Activated CD8-positive, alpha-beta memory T cell treated with anti-CD3 and anti-CD28 coated beads, Interleukin-2, amount 50 U/mL, for 1 hour (primary cell): Measurements from ENCODE around the gene NEK3.
"Not testable (repeated sequence)": the region's sequence is repeated elsewhere in the genome, so short reads cannot be mapped to it uniquely, and the experiment has no call there.

Experiments used
- DNase-seq: peaks from one replicate; pipeline ENCODE4 v3.0.0-alpha.2; 2020; ENCODE audit errors: extremely low read depth

NEK3 gene

DNA sequence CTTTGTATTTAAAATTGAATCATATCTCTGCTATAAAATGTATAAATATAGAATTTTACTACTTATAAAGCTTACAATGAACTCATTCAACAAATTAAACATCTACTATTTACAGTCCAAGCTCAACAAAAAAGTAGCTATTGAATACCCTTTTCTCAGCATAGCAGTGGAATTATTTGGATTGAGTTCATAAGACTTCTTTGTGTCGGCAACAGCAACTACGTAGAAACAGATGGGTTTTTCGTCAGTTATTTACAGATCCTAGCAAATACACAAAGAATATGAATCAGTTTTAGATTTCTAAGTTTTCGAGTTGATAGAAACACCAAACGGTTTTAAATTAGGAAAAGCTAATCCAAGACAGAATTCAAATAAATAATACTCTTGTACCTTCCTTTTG is 10.4 kb upstream of the NEK3 start:
- no peak for DNase-seq

DNA sequence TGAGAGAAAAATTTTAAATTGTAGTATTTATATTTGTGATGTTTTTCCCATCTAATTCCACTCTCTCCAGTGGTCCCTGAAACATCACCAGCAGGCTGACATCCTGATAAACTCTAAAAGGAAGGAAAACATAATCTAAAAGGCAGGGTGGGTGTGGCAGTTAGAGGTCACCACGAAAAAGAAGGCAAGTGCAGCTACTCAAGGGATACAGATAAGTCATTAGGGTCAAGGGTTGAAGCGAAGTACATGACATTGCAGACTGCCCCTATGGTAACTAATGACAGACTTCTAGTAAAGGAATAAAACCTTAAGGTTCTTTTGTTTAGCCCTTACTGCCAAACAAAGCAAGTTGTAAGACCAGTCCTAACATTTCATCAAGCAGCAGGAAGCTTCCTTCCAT is 6.0 kb upstream of the NEK3 start:
- DNase-seq, result no peak

DNA sequence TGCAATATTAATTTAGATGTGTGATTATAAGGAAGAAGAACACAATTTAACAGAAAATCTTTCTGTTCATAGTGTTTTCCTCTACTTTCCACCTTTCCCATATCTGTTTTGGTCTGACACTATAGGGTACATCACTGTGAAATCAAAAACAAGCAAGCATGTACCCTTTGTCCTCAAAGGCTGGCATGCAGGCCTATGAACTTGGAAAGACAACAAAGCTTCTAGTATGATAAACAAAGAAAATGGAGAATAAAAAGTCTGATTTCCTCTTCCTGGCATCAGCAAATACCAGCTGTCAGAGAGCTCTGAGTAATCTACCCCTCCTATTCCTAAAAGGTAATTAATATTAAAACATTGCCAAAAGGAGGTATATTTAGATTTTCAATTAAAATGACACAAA is 5.6 kb upstream of the NEK3 start:
- no peak for DNase-seq

DNA sequence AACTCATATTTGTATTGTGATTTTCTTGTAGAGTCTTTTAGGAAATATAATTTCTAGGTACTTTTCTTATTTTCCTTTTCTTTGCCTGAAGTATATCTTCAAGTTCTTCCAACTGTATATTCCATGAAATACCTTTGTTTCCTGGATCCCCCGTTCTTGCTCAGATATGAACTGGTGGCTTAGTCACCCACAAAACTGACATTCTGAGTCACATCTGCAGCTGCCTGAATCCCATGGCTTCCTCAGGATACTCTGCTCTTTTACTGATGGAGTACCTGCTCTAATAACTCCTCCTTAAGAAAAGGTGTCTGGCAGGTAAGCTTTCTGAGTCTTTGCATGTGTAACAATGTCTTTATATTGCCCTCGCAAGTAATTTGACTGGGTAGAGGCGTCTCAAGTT is 4.5 kb upstream of the NEK3 start:
- not testable (repeated sequence) for DNase-seq

DNA sequence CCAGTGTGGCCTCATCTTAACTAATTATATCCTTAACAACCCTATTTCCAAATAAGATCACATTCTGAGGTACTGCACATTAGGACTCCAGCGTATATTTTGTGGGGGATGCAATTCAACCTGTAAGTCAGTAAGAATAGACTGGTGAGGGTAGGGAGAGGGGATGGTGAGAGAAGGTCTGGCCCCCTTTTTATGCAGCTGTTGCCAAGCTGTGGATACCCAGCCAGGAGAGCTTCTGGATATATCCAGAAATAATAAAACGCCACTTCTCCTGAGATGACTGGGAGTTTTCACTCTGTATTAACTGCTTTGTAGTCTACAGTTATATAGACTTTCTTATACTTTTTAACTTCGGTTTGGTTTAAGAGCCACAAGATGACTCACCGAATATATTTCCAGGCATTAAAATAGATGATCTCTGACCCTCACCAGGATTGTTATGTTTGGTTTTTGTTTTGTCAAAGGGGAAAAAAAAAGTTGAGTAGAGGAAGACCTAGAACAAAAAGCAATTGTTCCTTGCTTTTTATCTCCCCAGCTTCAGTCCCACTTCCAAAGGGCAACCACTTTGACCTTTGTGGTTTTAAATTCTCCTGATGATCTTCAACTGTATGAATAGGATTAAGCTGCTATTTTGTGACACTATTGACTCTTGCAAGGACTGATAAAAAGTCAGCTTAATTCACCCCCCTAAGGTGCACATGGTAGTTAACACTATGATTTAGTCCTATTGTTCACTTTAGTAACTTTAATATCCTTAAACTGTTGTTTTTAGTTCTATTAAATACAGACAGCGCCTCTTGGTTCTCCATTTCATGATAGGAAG is 3.1 kb upstream of the NEK3 start:
- DNase-seq, result no peak

DNA sequence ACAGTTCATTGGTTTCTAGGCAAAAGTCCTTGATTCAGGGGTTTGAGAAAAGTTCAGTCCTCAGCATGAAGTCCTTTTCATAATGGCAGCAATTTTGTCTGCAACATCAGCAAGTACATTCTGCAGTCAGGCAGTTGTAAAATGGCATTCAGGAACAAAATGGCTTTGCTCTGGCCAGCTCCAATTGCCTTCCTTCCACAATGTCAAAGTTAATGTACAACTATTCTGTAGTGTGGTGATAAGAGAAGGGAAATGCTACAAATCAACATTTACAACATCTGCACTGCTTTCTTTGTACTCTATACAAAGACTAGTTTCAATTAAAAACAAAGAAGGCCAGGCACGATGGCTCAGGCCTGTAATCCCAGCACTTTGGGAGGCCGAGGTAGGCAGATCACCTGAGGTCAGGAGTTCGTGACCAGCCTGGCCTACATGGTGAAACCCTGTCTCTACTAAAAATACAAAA is 1.8 kb upstream of the NEK3 start:
- no peak for DNase-seq

DNA sequence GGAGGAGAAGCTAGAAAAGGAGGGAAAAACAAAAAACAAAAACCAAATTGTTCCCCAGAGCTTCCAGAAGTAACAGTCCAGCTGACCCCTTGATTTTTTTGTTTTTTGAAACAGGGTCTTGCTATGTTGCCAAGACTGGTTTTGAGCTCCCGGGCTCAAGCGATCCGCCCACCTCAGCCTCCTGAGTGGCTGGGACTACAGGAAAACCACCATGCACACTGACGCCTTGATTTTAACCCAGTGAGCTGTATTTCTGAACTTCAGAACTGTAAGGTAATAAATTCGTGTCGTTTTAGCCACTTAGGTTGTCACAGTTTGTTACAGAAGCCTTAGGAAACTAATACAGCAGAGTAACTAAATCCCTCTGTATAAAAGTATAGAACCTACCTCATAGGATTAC is 1.1 kb upstream of the NEK3 start:
- no peak for DNase-seq

DNA sequence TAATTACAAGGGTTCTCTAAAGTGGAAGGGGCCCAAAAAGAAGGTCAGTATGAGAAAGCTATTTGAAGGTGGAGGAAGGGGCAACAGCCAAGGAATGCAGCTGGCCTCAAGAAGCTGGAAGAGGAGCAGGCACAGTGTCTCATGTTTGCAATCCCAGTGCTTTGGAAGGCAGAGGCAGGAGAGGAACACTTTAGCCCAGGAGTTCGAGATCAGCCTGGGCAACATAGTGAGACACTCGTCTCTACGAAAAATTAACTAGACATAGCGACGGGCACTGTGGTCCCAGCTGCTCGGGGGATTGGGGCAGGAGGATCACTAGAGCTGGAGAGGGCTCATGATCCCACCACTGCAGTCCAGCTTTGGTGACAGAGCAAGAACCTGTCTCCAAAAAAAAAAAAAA is 656 bp upstream of the NEK3 start:
- DNase-seq, result no peak

DNA sequence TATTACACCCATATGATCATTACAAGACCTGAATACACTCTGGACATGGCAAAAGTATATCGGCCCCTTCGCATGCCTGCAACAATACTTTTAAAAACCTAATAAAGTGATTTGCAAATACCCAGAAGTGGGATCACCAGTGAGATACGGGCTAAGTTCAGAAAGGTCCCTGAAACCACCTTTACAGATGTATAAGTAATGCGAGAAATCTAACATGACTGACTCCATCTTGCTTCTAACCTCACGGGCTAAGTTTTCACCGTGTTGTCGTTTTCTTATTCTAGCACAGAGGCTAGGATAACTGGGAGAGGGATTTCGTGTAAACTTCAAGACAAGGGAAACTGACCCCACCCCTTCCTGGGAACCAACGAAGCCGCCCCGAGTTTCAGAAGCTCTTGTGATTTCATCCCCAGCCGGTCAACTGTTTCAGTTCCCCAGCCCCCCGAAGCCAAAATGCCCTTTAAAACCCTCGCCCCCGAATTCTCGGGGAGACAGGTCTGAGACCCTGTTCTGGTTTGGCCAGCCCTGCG is 703 bp downstream of the NEK3 start:
- no peak for DNase-seq

DNA sequence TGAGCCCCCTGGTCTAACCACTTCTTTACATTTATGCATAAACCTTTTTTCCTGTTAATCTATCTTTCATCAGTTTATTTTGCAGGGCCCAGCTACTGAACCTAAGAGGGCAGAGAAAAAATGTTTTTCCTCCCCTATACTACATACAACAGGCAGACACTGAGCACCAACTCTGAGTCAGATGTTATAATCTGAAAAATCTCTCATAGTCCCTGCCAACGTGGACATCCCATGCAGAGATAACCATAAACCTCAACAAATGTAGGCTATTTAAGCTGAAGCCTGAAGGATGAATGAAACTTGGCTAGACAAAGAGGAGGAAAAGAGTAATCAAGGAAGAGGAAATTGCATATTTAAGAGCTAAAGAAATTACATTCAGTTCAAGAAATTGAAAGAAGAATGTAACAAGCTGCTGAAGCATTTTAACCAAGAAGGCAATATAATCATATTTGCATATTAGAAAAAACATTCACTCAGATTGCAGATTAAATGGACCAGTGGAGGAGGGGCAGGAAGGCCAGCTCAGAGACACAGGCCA is 2.6 kb downstream of the NEK3 start:
- no peak for DNase-seq

DNA sequence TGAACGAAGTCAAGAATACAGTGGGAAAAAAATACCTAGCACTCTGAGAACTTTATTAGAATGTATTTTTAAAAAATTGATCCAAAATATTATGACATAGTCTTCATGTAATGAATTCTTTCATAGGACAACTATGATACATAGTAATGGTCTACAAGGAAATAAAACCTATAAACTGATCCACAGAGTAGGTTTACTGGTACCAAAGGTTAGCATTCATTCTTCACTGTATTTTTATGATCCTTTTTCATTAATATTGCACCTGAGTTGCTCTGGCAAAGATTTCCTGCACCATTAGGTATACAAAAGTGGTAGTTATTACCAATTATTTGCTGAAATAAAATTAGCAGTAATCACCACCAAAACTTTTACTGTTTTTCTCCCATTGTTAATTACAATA is 4.2 kb downstream of the NEK3 start:
- DNase-seq, result no peak

DNA sequence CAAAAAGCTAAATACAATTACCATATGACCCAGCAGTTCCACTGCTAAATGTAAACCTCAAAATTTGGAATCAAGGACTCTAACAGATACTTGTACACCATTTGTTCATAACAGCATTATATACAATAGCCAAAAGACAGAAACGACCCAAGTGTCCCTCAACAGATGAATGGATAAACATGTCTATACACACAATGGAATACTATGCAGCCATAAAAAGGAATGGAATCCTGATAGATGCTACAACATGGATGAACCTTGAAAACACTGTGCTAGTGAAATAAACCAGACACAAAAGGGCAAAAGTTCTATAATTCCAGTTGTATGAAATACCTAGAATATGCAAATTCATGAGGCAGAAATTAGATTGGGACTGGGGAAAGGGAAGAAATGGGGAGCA is 12.2 kb downstream of the NEK3 start:
- DNase-seq, result no peak

DNA sequence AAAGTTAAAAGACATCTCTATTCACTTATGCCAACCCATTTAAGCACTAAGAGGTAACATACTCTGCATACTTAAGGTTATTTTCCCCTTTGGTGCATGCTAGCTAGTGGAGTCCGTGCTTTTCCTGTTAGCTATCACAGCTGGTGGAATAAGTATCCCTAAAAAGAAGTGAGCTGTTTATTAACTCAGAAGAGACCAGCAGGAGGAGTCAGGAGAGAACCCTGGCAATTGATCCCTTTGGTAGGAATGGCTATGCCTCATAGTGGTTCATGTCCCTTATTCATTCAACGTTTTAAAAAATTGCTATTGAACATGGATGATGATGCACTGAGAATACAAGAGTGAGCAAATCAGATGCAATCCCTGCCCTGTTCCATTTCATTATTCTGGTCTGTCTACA is 18.1 kb downstream of the NEK3 start:
- no peak for DNase-seq

DNA sequence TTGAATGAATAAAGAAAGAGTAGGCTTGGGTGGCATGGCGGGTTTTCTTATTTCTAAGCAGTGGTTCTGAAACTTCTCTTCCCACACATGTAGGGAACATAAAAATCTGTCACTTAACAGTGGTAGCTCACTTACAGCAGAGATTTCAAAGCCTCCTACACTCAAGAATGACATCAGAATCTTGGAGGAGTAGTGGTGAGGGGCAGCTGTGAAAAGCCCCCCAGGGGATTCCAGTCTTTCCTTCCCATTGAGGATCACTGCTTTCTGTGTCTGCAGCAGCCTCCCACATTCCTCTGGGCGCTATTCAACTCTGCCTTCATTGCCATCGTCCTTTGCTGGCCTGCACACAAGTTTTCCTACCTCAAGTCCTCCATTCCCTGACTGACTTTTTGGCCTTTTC is 21.9 kb downstream of the NEK3 start:
- no peak for DNase-seq

DNA sequence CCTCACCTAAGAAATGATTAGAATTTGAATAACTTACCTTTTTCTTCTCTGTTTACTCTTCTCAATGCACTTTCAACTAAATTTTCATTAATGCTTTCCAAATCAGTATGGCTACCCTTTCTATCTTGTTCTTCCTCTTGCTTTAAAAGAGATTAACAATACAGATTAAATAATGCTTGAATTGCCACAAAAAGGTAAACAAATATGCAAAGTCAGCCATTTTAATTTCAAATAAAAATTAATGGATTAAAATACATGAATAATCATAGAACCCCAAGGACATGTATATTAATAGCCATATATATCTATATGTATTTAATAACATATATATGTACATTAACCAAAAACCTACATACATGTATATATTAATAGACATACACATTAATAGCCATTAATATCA is 22.6 kb downstream of the NEK3 start:
- no peak for DNase-seq

DNA sequence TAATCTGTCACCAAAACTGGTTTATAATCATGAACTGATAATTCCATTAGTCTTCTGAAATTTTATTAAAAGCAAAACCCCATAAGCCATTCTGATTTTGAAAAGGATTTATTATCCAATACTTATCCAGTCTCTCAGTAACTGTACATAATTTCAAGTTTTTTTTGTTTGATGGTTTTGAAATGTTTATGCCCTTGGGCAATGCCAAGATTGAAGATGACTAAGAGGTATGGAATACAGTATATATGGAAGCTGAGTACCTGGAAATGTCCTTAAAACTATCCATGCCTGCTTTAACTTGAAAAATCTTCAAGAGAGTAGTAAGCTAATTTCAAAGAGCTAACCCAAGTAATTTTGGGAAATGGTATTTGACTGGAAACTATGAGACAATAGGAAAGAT is 28.8 kb downstream of the NEK3 start:
- no peak for DNase-seq

DNA sequence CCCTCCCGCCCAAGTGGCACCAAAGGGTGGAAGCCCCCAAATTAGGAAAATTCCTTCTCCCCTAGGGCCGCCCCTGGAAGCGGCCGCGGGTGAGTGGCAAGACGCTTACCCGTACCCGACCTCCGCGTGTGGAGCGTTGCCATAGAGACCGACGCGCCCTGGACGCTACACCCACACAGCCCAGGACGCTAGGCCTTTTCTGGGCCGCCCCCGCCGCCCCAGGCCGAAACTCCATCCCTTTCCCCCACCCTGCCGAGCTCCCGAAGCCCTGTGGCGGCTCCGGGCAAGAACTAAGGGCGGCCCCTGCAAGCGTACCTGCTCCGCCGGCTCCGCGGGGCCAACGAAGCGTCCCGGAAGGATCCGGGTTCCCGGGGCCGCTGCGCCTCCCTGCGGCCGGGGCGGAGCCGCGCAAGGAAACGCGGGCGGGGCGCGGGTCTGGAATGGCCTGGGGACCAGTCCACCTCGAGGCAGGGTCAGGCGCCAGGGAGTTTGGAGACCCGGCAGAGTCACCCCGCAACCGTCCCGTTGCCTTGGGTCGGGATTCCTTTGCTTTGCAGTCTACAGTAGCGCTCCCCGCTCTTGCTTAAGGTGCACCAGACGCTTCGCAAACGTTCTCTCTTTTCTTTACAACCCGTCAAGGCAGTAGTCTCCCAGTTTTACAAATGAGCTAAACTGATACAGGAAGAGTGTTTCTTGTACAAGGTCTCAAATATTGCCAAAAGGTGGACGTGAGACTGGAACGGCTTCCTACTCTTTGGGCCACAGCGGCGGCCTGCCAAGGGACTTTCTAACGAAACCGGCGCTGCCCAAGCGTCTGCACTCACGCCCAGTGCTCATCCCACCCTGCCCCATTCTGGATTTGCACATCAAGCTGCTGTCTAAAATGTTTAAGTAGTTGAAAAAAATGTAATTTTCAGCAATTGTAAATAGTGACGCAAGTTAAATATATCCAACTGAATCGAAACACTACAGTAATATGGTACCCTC is 30.4 kb downstream of the NEK3 start, which contains the start of gene NEK5:
NEK5 (minus strand) TSS at position 360 of the 987 bp plus-strand sequence. CDS start 1,591 bp downstream, outside the sequence.
- DNase-seq, result no peak

DNA sequence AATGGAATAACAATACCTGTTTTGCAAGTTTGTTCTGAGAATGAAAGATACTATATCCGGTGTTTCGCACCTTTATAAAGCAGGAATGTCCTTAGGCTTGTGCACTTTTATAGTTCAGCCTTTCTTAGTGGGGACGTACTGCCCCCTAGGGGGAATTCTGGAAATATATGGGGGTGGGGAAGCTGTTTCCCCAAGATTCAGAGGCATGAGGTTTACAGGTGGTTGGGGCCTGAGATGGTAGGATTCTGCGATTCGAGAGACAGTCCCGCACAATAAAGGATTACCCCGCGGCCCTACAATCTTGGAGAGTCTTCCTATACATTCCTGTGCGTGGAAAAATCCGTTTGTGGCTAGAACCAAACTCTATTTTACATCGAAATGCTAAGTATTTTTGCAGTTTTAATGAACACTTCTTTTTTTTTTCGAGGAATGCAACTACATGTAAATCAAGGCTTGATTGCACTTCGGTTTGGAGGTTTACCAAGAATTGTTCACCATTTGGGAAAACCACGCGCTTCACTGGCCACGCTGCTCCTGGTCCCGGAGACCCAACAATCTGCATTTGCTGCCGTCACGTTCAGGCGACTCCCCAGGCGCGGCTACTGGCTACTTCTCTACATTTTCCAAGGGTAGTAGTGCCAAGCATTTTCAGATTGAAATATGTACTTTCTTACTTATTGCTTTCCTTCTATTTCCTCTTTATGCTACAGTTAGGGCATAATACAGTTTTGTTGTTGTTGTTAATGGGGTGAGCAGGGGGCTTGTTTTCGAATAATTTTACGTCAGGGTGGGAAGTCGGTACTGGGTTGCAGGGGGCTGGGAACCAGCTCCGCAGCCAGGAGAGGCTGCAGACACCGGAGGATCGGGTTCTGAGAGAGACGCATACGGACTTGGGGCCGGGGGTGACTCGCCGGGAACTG is 31.4 kb downstream of the NEK3 start:
- no peak for DNase-seq

DNA sequence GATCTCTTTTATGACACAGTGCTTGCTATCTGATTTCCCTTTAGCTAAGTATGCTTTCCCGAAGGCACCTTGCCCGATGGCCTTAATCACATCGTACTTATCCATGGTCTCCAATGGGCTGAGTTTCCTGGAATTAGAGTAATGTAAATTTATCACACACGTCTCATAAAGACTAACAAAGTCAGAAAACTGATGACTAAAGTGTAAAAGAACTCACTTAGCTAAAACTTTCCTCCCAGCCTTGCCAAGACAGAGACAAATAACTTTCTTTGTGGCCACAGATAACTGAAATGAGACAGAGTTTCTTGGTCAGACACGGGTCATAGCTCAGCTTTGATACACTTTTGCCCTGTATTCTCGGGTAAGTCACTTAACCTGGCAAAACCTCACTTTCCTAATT is 32.0 kb downstream of the NEK3 start:
- DNase-seq, result no peak

DNA sequence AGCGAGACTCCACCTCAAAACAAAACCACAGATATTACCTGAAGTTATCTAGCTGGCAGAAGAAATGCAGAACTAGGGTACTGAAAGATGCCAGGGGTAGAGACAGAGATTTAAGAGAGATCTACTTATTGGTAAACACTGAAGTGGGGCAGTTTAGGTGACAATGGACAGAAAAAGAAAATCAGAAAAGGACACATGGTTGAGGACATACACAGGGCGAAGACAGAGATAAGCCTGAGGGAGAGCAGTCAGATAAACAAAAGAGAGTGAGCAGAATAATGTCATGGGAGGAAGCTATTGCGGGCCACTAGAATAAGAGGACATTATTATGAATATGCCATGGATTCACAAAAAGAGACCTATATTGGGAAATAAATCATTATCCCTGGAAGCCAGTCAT is 33.9 kb downstream of the NEK3 start:
- DNase-seq, result no peak

DNA sequence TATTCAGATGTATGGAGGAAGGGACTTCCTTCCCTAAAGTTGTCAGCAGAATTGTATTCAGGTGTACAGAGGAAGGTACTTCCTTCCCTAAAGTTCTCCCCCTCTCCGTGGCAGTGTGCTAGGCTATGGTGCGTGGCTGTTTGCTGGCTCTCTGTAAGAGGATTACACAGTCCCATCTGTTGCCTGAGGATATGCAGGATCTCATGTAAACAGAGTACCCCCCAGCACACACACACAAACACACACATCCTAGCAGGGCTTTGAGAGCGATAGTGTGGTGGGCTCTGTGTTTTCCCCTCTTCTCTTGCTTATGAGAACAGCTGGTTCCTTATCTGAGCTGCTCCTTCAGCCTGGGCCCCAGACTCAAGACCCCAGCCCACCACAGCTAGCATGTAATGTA is 40.8 kb downstream of the NEK3 start:
- no peak for DNase-seq
